ENCODE measurements around the gene IGFALS. TPM values are rescaled to one million over a fixed set of nuclear protein-coding genes. Genes with fewer than 3 reads are reported as not detected.
"Not testable (repeated sequence)": the region's sequence is repeated elsewhere in the genome, so short reads cannot be mapped to it uniquely, and the experiment has no call there.

Gene IGFALS
- total RNA-seq, 1 donor = not detected

- no peak for DNase-seq (ENCODE audit: low read depth)
- no peak for TF ChIP-seq CTCF (IDR thresholded peaks at IDR 0.05; ENCODE audit: insufficient read depth, low read depth, low read length)
- H3K4me3 ChIP-seq (ENCODE audit: low read depth, low read length) = no peak overlapping the region
These were observed 15.8 kb upstream of the IGFALS start for GRCh38 chr16:1809281-1809801.

GRCh38 chr16:1808691-1809090 is 15.2 kb upstream of the IGFALS start:
- DNase-seq (ENCODE audit: low read depth) = no peak
- H3K4me3 ChIP-seq (ENCODE audit: low read depth, low read length) = no peak overlapping the region
- TF ChIP-seq CTCF (IDR thresholded peaks at IDR 0.05; ENCODE audit: insufficient read depth, low read depth, low read length) = no peak

GRCh38 chr16:1807626-1808025 is 14.1 kb upstream of the IGFALS start:
- no peak overlapping the region for H3K4me3 ChIP-seq (ENCODE audit: low read depth, low read length)
- TF ChIP-seq CTCF (IDR thresholded peaks at IDR 0.05; ENCODE audit: insufficient read depth, low read depth, low read length) = no peak
- no peak for DNase-seq (ENCODE audit: low read depth)

GRCh38 chr16:1800701-1801100 is 7.2 kb upstream of the IGFALS start:
- no peak for TF ChIP-seq CTCF (IDR thresholded peaks at IDR 0.05; ENCODE audit: insufficient read depth, low read depth, low read length)
- DNase-seq (ENCODE audit: low read depth) = peak; percentile 7
- no peak overlapping the region for H3K4me3 ChIP-seq (ENCODE audit: low read depth, low read length)

- not testable (repeated sequence) for H3K4me3 ChIP-seq (ENCODE audit: low read depth, low read length); DNase-seq (ENCODE audit: low read depth)
These were observed 5.8 kb upstream of the IGFALS start for GRCh38 chr16:1799263-1799662.

GRCh38 chr16:1794908-1795666 is 1.6 kb upstream of the IGFALS start:
- no peak for TF ChIP-seq CTCF (IDR thresholded peaks at IDR 0.05; ENCODE audit: insufficient read depth, low read depth, low read length)
- no peak overlapping the region for H3K4me3 ChIP-seq (ENCODE audit: low read depth, low read length)
- DNase-seq (ENCODE audit: low read depth) = no peak

- H3K4me3 ChIP-seq (ENCODE audit: low read depth, low read length) = no peak overlapping the region
- no peak for DNase-seq (ENCODE audit: low read depth)
- TF ChIP-seq CTCF (IDR thresholded peaks at IDR 0.05; ENCODE audit: insufficient read depth, low read depth, low read length) = no peak
These were observed 841 bp upstream of the IGFALS start for GRCh38 chr16:1794221-1794871.

Measured in fibroblast of villous mesenchyme (primary cell).